Ovary (tissue), 3 donors: ENCODE data around the gene CTIF.

ENCODE experiments used
- CTCF ChIP-seq, 3 donors: fragments of 450-650 bp in 2 of 3; fragments of 200-600 bp in 1 of 3; IDR thresholded peaks; one replicate each; pipeline versions ENCODE4 v1.5.1 to v1.8.0; 2016 to 2022; ENCODE audit warnings: antibody characterized with exemption in 3 of 3, mild to moderate bottlenecking in 1 of 3
- EP300 ChIP-seq: sonication (generic); formaldehyde crosslinking; IDR thresholded peaks from one replicate; pipeline ENCODE4 v1.6.1; 2017; ENCODE audit warnings: antibody characterized with exemption
- donor health status: DM: no; HTN: no; CAD: no.

GRCh38 chr18:48800466-48800865 lies 261.6 kb downstream of the CTIF start:
- TF ChIP-seq CTCF (IDR thresholded peaks at IDR 0.05) = no peak
- no peak for TF ChIP-seq EP300
